ENCODE data around the gene INPP5K. TPM values are rescaled to one million over a fixed set of nuclear protein-coding genes. Genes with fewer than 3 reads are reported as not detected.
"Not testable (repeated sequence)": the region's sequence is repeated elsewhere in the genome, so short reads cannot be mapped to it uniquely, and the experiment has no call there.

Gene INPP5K
- total RNA-seq (100 to 1,000 TPM in 2 of 5 donors, 10 to 100 TPM in 3; 91.1 to 184 (median 97.0) TPM), total RNA-seq (23.2 to 106 (median 71.3) reads per million in 29 experiments)
- total RNA-seq (2013) = 46.7 TPM

GRCh38 chr17:1516388-1517161 lies at the start of gene INPP5K:
Gene INPP5K, minus strand, starts transcription at chr17:1516612. Its CDS starts 113 bp downstream, at chr17:1516499.
- DNase-seq (peak; percentile 92 to 99 (median 98)), ATAC-seq (replicated peaks in 1 of 4) (peak; percentile 89 to 94 (median 92))
- peaks cover 6 to 35% of the 10 kb centered on the region in 2 experiments for H3K4me1 ChIP-seq (ENCODE audit: control insufficient read depth in 1 of 2, extremely low read depth in 1 of 2, insufficient read depth in 2 of 2, low read length in 2 of 2)
- H3K36me3 ChIP-seq (ENCODE audit: control insufficient read depth in 2 of 2, extremely low read depth in 1 of 2, insufficient read depth in 1 of 2, low read length in 1 of 2) = peaks cover 16 to 38% of the 10 kb centered on the region in 2 donors
- ChIA-PET CTCF (interaction anchor here in 1 of 2 donors (0.6 to 2.5 kb wide), 6 partner anchors 17 to 658 kb away, joined by 4 to 70 read pairs (median 6); no protein-coding TSS in a partner anchor), POLR2A (interaction anchor here (0.7 to 1.1 kb wide), 4 partner anchors 16 to 174 kb away, joined by 3 to 5 read pairs (median 3); no protein-coding TSS in a partner anchor)
- Mint-ChIP-seq H3K27me3 (no peaks in the 10 kb centered on the region), H3K27ac (peak within 1 kb of the TSS; percentile 92 to 93), H3K36me3 (peaks cover 21% of the 10 kb centered on the region), H3K4me1 (peaks cover 23 to 34% (median 28%) of the 10 kb centered on the region in 3 donors), H3K9me3 (no peaks in the 10 kb centered on the region), H3K4me3 (peak within 1 kb of the TSS; percentile 90 to 92 (median 91))
- WGBS (ENCODE audit: insufficient coverage) = under 1% methylated on average over 90 of the region's 91 CpGs
- peak within 1 kb of the TSS; percentile 89 to 90 for H3K4me3 ChIP-seq (ENCODE audit: control insufficient read depth in 1 of 2, extremely low read depth in 1 of 2, low read length in 1 of 2)
- no peaks in the 10 kb centered on the region for H3K9me3 ChIP-seq
- H3K27me3 ChIP-seq (replicated peaks in 1 of 2; ENCODE audit: control insufficient read depth in 2 of 2, extremely low read depth in 1 of 2, insufficient read depth in 2 of 2, low read length in 1 of 2) = no peaks in the 10 kb centered on the region
- peak within 1 kb of the TSS; percentile 72 for H3K27ac ChIP-seq (ENCODE audit: low read length)

- H3K9me3 ChIP-seq = no peaks in the 10 kb centered on the region
- Mint-ChIP-seq H3K36me3 (no peaks in the 10 kb centered on the region), H3K4me3 (peak overlapping the region in 1 of 3 donors; percentile 69), H3K27me3 (no peaks in the 10 kb centered on the region), H3K27ac (peak overlapping the region in 1 of 2 donors; percentile 13), H3K9me3 (no peaks in the 10 kb centered on the region), H3K4me1 (peaks cover 32 to 49% (median 36%) of the 10 kb centered on the region in 3 donors)
- no peak overlapping the region for H3K27ac ChIP-seq (ENCODE audit: low read length)
- no peaks in the 10 kb centered on the region for H3K27me3 ChIP-seq (replicated peaks in 1 of 2; ENCODE audit: control insufficient read depth in 2 of 2, extremely low read depth in 1 of 2, insufficient read depth in 2 of 2, low read length in 1 of 2)
- DNase-seq (no peak), ATAC-seq (replicated peaks in 1 of 4) (no peak)
- CTCF ChIA-PET = no interaction called here
- no peak overlapping the region for H3K4me3 ChIP-seq (ENCODE audit: control insufficient read depth in 1 of 2, extremely low read depth in 1 of 2, low read length in 1 of 2)
- peaks cover 4 to 40% of the 10 kb centered on the region in 2 experiments for H3K4me1 ChIP-seq (ENCODE audit: control insufficient read depth in 1 of 2, extremely low read depth in 1 of 2, insufficient read depth in 2 of 2, low read length in 2 of 2)
- no peaks in the 10 kb centered on the region for H3K36me3 ChIP-seq (ENCODE audit: control insufficient read depth in 2 of 2, extremely low read depth in 1 of 2, insufficient read depth in 1 of 2, low read length in 1 of 2)
- POLR2A ChIA-PET = no interaction called here
- WGBS (ENCODE audit: insufficient coverage) = 82% methylated on average over 2 of the region's 6 CpGs
Measured at GRCh38 chr17:1565877-1566276, 49.5 kb upstream of the INPP5K start.

- no peaks in the 10 kb centered on the region for H3K27me3 ChIP-seq (replicated peaks in 1 of 2; ENCODE audit: control insufficient read depth in 2 of 2, extremely low read depth in 1 of 2, insufficient read depth in 2 of 2, low read length in 1 of 2)
- CTCF ChIA-PET = no interaction called here
- no peak overlapping the region for H3K27ac ChIP-seq (ENCODE audit: low read length)
- POLR2A ChIA-PET = no interaction called here
- DNase-seq (no peak), ATAC-seq (replicated peaks in 1 of 4) (no peak)
- 90% methylated on average over 19 of the region's 19 CpGs for WGBS (ENCODE audit: insufficient coverage)
- H3K36me3 ChIP-seq (ENCODE audit: control insufficient read depth in 2 of 2, extremely low read depth in 1 of 2, insufficient read depth in 1 of 2, low read length in 1 of 2) = no peaks in the 10 kb centered on the region
- peaks cover 4 to 43% of the 10 kb centered on the region in 2 experiments for H3K4me1 ChIP-seq (ENCODE audit: control insufficient read depth in 1 of 2, extremely low read depth in 1 of 2, insufficient read depth in 2 of 2, low read length in 2 of 2)
- no peak overlapping the region for H3K4me3 ChIP-seq (ENCODE audit: control insufficient read depth in 1 of 2, extremely low read depth in 1 of 2, low read length in 1 of 2)
- no peaks in the 10 kb centered on the region for H3K27me3 Mint-ChIP-seq
- H3K9me3 Mint-ChIP-seq = no peaks in the 10 kb centered on the region
- no peaks in the 10 kb centered on the region for H3K36me3 Mint-ChIP-seq
- H3K27ac Mint-ChIP-seq = peak overlapping the region; percentile 53 to 73
- H3K4me1 Mint-ChIP-seq = peaks cover 47 to 59% (median 52%) of the 10 kb centered on the region in 3 donors
- peak overlapping the region; percentile 66 to 81 (median 77) for H3K4me3 Mint-ChIP-seq
- no peaks in the 10 kb centered on the region for H3K9me3 ChIP-seq
Measured at GRCh38 chr17:1563786-1564613, 47.6 kb upstream of the INPP5K start.

- H3K27me3 ChIP-seq (replicated peaks in 1 of 2; ENCODE audit: control insufficient read depth in 2 of 2, extremely low read depth in 1 of 2, insufficient read depth in 2 of 2, low read length in 1 of 2); H3K4me3 ChIP-seq (ENCODE audit: control insufficient read depth in 1 of 2, extremely low read depth in 1 of 2, low read length in 1 of 2); H3K27ac ChIP-seq (ENCODE audit: low read length); H3K27me3 Mint-ChIP-seq; POLR2A ChIA-PET; DNase-seq; H3K9me3 Mint-ChIP-seq; H3K36me3 ChIP-seq (ENCODE audit: control insufficient read depth in 2 of 2, extremely low read depth in 1 of 2, insufficient read depth in 1 of 2, low read length in 1 of 2); ATAC-seq (replicated peaks in 1 of 4); H3K36me3 Mint-ChIP-seq; H3K9me3 ChIP-seq: not testable (repeated sequence)
- H3K4me1 Mint-ChIP-seq = peaks cover 48 to 57% (median 54%) of the 10 kb centered on the region in 3 donors
- peak overlapping the region; percentile 66 to 81 (median 77) for H3K4me3 Mint-ChIP-seq
- CTCF ChIA-PET = interaction anchor here in 1 of 2 donors (0.6 to 1.4 kb wide), 2 partner anchors 117 to 198 kb away, joined by 3 to 4 read pairs; no protein-coding TSS in a partner anchor
- H3K27ac Mint-ChIP-seq = peak overlapping the region in 1 of 2 donors; percentile 73
- peaks cover 4 to 43% of the 10 kb centered on the region in 2 experiments for H3K4me1 ChIP-seq (ENCODE audit: control insufficient read depth in 1 of 2, extremely low read depth in 1 of 2, insufficient read depth in 2 of 2, low read length in 2 of 2)
- WGBS (ENCODE audit: insufficient coverage) = 89% methylated on average over 12 of the region's 15 CpGs
Measured at GRCh38 chr17:1563471-1563785, 47.0 kb upstream of the INPP5K start.

DNA sequence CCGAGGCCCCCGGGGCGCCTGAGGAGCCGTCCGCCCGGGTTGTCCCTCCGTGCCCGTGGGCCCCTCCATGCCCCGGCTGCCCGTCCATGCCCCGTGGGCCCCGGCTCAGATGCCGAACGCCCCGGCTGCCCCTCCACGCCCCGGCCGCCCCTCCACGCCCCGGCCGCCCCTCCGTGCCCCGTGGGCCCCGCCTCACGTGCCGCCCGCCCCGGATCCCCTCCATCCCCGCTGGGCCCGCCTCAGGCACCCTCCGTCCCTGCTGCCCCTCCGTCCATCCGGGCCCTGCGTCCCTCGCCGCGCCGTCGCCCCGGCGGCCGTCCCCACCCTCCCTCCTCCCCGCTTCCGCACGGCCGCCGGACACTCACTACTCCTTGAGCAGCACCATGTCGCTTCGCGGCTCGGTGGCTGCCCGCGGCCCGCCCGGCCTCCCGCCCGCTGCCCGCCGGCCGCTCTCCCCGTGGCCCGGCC lies 45.8 kb upstream of the INPP5K start:
- Mint-ChIP-seq H3K36me3 (peaks cover 3% of the 10 kb centered on the region), H3K4me1 (peaks cover 42 to 50% (median 47%) of the 10 kb centered on the region in 3 donors), H3K9me3 (no peaks in the 10 kb centered on the region), H3K4me3 (peak overlapping the region; percentile 65 to 81 (median 75)), H3K27ac (no peak overlapping the region), H3K27me3 (no peaks in the 10 kb centered on the region)
- peak; percentile 30 to 41 (median 38) for ATAC-seq (replicated peaks in 1 of 4)
- Histone ChIP-seq H3K27ac (ENCODE audit: low read length) (no peak overlapping the region), H3K9me3 (no peaks in the 10 kb centered on the region), H3K36me3 (ENCODE audit: control insufficient read depth in 2 of 2, extremely low read depth in 1 of 2, insufficient read depth in 1 of 2, low read length in 1 of 2) (no peaks in the 10 kb centered on the region), H3K4me3 (ENCODE audit: control insufficient read depth in 1 of 2, extremely low read depth in 1 of 2, low read length in 1 of 2) (peak overlapping the region; percentile 43 to 44), H3K27me3 (replicated peaks in 1 of 2; ENCODE audit: control insufficient read depth in 2 of 2, extremely low read depth in 1 of 2, insufficient read depth in 2 of 2, low read length in 1 of 2) (no peaks in the 10 kb centered on the region), H3K4me1 (ENCODE audit: control insufficient read depth in 1 of 2, extremely low read depth in 1 of 2, insufficient read depth in 2 of 2, low read length in 2 of 2) (peaks cover 4 to 35% of the 10 kb centered on the region in 2 experiments)
- ChIA-PET POLR2A (no interaction called here), CTCF (interaction anchor here in 1 of 2 donors (1.4 kb wide), 1 partner anchor 197 kb away, joined by 4 read pairs; no protein-coding TSS in a partner anchor)
- DNase-seq = peak in 1 of 35 experiments; percentile 15
- under 1% methylated on average over 55 of the region's 62 CpGs for WGBS (ENCODE audit: insufficient coverage)
